Measurements from ENCODE around the gene MAGEA1.
"Not testable (repeated sequence)": the region's sequence is repeated elsewhere in the genome, so short reads cannot be mapped to it uniquely, and the experiment has no call there.

MAGEA1 gene, protein sequence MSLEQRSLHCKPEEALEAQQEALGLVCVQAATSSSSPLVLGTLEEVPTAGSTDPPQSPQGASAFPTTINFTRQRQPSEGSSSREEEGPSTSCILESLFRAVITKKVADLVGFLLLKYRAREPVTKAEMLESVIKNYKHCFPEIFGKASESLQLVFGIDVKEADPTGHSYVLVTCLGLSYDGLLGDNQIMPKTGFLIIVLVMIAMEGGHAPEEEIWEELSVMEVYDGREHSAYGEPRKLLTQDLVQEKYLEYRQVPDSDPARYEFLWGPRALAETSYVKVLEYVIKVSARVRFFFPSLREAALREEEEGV

DNA sequence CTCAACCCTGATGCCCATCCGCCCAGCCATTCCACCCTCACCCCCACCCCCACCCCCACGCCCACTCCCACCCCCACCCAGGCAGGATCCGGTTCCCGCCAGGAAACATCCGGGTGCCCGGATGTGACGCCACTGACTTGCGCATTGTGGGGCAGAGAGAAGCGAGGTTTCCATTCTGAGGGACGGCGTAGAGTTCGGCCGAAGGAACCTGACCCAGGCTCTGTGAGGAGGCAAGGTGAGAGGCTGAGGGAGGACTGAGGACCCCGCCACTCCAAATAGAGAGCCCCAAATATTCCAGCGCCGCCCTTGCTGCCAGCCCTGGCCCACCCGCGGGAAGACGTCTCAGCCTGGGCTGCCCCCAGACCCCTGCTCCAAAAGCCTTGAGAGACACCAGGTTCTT is at the start of gene MAGEA1:
MAGEA1 (plus strand) TSS at position 154 of the 400 bp plus-strand sequence. CDS start 3,106 bp downstream, outside the sequence.
- no peak for FAIRE-seq

DNA sequence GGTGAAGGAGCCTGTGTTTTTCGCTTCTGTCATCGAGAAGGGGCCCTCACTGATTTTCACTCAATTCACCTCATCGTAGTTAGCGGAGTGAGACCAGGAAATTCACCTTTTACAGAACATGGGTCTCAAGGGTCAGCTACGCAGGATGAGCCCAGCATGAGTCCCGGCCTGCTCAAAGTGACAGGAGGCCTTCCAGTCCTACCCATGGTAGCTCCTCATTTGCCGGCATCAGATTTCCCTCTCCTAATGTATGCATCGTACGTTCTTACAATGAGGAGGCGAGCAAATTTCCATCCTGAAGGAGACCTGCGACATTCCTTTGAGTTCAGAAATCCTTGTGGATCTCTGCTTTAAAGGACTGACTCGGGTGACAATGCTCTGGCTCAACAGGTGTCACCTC is 46.2 kb upstream of the MAGEA1 start:
- not testable (repeated sequence) for FAIRE-seq

DNA sequence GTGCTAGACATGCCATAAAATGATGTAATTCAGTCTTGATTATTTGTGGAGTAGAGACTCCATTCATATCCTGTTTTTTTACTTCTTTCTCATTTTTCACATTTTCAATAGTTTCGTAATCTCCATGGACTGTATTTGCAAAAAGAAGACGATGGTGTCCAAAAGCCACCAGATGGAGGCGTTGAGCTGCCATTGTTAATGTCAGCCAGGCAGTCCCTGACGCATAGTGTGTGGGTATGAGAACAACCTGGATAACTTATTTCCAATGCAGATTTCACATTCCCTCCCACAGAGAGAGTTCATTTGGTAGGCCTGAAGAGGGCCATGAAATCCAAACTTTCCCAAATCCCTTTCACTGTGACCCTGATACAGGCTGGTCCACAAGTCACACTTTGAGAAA is 40.0 kb upstream of the MAGEA1 start:
- peak; percentile 89 for FAIRE-seq

DNA sequence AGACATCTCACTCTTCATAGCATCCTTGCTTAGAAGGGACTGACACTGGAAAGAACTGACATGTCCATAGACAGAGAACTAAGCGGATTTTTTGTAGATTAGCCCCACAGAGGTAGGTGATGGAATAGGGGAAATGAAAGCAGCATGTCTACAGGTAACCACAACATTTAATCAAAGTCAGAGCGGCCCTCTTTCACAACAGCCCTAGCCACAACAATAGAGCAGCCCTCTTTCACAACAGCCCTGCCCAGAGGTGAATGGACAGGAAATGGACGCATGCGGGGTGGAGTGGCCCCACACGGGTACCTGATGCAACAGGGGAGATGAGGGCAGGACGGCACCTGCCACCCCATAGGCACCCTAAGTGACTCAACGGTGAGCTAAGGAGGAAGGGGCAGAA is 32.8 kb upstream of the MAGEA1 start:
- FAIRE-seq = not testable (repeated sequence)

DNA sequence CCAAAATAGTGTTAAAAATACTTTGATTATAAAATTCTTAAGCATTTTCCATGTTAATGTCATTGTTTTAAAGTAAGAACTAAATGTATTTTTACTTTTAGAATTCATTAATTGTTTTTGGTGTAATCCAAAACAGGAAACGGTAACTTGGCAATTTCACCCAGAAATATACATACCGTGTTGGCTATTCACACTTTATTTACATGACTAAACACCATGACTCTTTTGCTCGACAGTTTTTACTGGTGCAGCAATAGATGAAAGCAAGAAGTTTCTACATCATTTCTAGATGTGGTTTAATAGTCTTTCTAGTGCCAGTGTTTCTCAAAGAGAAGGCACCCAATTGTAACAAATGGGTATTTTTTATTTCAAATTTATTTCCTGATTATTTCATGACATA is 25.6 kb upstream of the MAGEA1 start:
- no peak for FAIRE-seq

DNA sequence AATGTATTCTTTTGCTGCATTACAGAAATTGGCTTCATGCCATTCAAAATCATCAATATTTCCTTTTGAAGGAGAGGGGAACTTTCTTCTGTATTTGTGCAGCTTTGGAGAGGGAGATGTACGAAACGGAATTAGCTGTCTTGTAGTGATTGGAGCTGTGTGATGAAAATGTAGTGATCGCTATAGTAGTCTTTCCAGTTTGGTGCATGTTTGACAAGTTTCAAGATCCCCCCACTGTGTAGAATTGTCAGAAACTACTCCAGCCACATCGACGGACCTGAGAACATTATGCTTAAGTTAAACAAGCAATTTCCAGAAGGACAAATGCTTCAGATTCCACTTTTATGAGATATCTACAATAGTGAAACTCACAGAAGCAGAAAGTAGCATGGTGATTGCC is 21.6 kb upstream of the MAGEA1 start:
- no peak for FAIRE-seq

DNA sequence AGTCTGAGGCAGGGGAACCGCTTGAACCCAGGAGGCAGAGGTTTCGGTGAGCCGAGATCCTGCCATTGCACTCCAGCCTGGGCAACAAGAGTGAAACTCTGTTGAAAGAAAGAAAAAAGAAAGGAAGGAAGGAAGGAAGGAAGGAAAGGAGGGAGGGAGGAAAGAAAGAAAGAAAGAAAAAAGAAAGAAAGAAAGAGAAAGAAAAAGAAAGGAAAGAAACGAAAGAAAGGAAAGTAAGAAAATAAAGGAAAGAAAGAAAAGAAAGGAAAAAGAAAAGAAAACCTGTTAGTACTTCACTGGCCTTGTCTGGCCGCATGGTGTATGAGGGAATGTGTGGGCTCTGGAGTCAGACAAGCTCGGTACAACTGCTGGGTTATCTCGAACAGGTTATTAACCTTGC is 20.8 kb upstream of the MAGEA1 start:
- FAIRE-seq = no peak

DNA sequence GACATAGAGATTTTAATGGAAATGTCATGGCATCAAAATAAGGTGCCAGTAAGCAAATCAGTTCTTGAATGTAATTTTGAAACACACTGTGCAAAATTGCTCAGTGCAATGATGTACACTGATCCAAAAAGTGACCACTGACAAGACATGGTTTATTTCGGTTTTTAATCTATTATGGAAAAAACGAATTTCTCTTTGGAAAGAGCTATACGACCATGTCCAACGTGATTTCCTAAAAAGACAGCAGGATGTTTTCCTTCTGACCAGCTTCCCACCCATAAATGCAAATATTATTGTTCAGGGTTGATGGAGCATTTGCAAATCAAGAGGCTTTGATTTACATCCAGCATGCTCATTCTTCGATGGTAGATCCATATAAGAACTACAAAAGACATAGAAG is 17.1 kb upstream of the MAGEA1 start:
- FAIRE-seq = no peak

DNA sequence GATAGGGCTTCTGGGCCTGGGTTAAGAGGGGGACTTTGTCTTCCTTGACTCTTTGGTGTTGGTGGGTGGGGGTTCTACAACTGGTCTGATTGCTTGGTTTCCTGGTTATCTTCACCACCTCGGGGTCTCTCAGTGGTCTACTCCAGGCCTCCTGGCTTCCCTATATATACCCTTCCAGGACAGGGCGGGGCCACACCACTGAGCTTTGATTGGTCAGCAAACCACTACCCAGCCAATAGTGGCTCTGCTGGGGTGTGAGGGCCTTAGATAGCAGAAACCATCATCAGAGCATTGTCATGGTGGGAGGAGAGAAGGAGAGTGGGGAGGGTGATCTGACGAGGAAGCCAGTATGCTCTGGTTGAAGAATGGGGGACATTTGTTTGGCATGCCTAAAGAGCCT is 14.4 kb upstream of the MAGEA1 start:
- FAIRE-seq = no peak

DNA sequence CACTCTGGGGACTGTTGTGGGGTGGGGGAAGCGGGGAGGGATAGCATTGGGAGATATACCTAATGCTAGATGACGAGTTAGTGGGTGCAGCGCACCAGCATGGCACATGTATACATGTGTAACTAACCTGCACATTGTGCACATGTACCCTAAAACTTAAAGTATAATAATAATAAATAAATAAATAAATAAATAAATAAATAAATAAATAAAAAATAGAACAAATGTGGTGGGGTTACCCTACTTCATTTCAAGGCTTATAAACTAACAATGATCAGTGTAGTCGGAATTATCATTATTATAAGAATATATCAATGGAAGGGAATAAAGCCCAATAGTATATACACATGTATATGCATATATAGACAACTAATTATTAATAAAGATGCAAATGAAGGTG is 10.7 kb upstream of the MAGEA1 start:
- not testable (repeated sequence) for FAIRE-seq

DNA sequence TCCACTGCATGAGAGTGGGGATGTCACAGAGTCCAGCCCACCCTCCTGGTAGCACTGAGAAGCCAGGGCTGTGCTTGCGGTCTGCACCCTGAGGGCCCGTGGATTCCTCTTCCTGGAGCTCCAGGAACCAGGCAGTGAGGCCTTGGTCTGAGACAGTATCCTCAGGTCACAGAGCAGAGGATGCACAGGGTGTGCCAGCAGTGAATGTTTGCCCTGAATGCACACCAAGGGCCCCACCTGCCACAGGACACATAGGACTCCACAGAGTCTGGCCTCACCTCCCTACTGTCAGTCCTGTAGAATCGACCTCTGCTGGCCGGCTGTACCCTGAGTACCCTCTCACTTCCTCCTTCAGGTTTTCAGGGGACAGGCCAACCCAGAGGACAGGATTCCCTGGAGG is 2.7 kb downstream of the MAGEA1 start:
- FAIRE-seq = no peak

DNA sequence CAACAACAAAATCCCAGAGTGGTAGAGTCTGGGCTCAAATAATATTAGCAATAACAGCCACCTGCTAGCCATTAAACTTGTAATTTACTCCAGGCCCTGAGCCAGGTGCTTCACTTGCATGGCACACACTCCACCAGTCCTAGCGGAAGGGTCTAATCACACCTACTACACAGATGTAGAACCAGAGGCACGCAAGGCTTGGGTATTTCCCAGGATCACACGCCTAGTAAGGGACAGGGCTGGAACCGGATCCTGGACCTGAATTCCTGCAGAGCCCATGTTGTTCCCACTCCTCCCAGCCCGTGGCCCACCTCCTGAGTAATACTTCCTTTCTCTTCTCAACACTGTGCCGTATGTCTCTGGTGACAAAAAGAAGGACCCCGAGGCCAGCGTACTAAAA is 5.7 kb downstream of the MAGEA1 start:
- FAIRE-seq = no peak

DNA sequence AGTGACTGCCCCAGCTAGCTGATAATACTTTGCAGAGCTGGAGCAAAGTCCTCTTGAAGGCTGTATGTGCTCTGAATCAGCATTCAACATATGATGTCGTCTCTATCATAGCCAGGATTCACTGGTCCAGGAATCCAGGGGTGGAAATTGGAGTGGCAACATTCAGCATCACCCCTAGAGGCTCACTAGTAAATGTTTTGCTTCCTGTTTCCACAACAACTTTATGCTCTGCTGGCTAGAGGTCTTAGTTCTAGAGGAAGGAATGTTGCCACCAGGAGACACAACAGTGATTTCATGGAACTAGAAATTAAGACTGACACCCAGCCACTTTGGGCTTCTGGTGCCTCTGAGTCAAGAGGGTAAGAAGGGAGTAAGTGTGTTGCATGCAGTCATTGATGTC is 11.3 kb downstream of the MAGEA1 start:
- FAIRE-seq = no peak

DNA sequence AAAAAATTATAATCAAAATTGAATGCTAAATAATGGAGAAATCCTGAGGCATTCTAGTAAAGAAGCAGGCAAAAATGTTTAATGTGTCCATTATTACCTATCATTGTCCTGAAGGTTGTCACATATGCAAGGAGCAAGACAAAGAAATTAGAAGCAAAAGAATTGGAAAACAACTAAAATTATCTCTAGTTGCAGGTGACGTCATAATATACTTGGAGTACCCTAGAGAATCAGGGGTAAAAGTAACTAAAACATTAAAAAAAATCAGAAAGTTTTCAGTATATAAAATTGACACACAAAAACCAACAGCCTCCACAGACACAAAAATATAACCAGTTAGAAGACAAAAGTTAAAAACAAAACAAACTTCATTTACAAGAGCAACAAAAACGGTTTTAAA is 21.4 kb downstream of the MAGEA1 start:
- no peak for FAIRE-seq

DNA sequence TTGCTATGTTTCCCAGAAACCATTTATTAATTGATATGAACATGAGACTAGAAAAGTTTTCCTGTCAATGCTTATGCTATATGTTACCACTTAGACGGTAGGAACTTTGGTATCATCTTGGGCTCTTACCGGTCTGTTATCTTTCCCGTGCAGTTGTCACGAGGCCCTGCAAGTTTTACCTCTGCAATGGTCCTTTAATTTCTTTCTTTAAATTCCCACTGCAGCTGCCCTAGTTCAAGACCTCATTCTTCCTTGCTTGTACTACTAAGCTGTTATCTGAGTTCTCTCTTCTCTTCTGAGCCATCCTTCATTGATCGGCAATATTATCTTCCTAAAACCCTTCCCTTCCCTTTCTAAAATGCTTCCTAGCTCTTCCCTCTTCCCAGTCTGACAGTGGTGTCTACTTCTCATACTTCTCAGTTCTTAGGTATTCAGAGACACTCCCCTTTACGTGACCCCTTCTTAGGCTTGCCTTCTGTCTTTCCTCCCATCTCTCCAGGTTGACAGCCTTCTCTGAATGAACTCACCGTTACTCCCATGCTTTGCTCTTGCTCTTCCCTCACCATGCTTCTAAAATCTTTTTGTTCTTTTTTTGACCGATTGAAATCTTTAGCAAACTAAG is 27.5 kb downstream of the MAGEA1 start:
- FAIRE-seq = no peak

DNA sequence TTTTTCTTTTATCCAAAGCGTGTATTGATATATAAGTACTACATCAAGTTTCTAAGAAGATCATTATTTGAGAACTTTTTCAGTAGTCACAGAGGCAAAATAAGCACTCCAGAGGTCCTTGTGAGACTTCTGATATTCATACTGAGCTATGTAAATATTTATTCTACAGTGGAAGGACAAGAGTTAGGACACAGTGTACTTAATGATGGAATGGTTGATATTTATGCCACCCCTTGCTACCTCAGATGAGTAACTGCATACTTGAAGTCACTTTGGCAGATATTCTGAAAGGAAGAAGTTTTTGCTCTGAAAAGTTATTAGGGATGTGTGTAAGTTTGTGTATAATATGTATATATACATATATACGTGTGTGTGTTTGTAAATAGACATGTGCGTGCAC is 30.3 kb downstream of the MAGEA1 start:
- no peak for FAIRE-seq

DNA sequence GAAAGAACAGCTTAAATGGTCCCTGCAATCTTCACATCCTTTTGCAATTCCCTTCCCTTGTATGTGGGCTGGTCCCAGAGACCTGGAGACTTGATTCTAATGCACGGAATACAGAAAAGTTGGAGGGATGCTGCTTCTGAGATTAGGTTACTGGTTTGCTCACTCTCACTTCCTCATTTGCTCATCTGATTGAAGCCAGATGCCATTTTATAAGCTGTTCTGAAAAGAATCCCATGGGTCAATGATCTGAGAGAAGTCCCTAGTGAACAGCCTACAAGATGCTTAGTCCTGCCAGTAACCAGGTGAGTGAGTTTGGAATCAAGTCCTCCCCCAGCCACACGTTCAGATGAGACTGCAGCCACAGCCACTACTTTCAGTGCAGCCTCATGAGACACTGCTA is 35.9 kb downstream of the MAGEA1 start:
- FAIRE-seq = no peak

DNA sequence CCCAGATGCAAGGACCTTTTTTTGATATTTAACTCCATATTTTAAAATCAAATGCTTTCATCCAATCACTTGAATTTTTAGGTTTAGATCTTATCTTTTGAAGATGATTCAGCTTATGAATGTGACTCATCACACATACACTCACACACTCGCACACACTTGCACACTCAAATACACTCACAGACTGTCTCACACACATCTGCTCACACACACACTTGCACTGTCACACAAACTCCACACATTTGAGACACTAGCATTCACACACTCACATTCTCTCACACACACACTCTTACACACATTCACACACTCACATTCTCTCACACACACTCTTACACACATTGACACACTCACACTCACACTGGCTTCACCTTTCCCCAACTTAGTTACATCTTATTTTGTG is 37.8 kb downstream of the MAGEA1 start:
- no peak for FAIRE-seq

DNA sequence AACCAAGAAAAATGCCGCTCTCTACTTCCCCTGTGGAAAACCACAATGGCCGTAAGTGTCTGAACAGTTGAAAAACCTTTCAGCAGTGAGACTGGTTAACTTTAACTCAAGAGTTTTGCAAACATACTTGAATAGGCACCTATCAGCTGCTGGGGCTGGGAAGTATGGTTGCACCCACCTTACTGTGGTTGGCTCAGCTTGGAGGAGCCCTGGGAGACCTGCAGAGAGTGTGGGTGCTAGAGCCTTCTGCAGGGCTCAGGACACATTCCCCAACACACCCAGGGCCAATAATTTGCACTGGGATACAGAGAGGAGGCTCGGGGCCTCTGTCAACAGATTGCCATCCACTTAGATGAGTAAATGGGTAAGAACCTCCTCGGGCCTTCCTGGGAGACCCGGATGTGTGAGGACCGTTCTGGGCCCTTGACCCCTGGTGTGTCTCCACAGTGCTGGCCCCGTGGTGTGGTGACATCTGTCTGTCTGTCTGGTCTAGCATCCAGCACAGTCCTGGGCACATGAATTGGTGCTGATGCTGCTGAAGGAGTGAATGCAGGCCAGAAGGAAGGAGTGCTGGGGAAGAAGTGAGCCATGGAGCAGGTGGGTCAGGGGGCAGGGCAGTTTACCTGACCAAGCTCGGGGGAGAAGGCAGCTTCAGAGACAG is 46.5 kb downstream of the MAGEA1 start:
- FAIRE-seq = no peak

DNA sequence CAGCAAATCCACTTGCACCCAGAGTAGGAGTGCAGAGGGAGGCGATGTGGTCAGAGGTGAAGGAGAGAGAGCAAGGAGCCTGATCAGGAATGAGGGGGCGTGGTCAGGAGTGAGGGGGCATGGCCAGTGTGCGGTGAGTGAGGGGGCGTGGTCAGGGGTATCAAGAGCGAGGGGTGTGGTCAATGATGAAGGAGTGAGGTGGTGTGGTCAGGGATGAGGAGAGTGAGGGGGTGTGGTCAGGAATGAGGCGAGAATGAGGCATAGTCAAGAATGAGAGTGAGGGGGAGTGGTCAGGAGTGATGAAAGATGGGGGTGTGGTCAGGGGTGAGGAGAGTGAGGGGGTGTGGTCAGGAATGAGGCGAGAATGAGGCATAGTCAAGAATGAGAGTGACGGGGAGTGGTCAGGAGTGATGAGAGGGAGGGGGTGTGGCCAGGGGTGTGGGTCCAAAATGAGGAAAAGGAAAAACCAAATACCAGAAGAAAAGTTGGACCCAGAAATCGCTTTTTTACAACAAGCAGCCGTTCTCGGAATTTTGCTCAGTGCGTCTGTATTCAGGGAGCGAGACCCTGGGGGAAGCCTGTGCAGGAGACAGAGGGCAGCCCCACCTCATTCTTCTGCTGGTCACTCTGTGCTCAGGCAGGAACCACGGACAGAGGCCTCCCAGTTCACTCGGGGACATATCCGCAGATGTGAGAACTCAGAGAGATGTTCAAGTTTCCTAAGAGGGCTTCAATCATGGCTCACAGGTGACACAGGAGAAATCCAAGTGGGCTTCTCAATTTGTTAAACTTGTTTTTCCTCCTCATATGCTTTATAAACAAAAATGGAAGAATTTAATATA is 47.5 kb downstream of the MAGEA1 start:
- no peak for FAIRE-seq
